Stimulated activated CD8-positive, alpha-beta memory T cell treated with anti-CD3 and anti-CD28 coated beads, Interleukin-7, amount 100 ng/mL, for 48 hours (primary cell): ENCODE measurements around the gene PPT2.
"Not testable (repeated sequence)": the region's sequence is repeated elsewhere in the genome, so short reads cannot be mapped to it uniquely, and the experiment has no call there.

Source experiments
- DNase-seq, 2 donors: peaks; one replicate each; pipeline ENCODE4 v3.0.0-alpha.2; 2020; ENCODE audit warnings: low read depth in 1 of 2; ENCODE audit errors: extremely low read depth in 1 of 2

Gene PPT2

GRCh38 chr6:32126880-32127279 lies 27.1 kb upstream of the PPT2 start:
- DNase-seq, result no peak

GRCh38 chr6:32127409-32127716 lies 26.6 kb upstream of the PPT2 start:
- DNase-seq, result no peak

GRCh38 chr6:32127717-32128592 lies 26.0 kb upstream of the PPT2 start, which contains the start of gene ATF6B:
Gene ATF6B (minus strand): TSS chr6:32128246. CDS start chr6:32128207, 39 bp downstream.
- peak; percentile 87 to 99 for DNase-seq

- DNase-seq, result no peak
These were observed 25.1 kb upstream of the PPT2 start for GRCh38 chr6:32128751-32129296.

GRCh38 chr6:32129297-32130088 lies 24.4 kb upstream of the PPT2 start:
- DNase-seq, result no peak

GRCh38 chr6:32131439-32131948 lies 22.4 kb upstream of the PPT2 start:
- no peak for DNase-seq

GRCh38 chr6:32132110-32132509 lies 21.8 kb upstream of the PPT2 start:
- no peak for DNase-seq

GRCh38 chr6:32133786-32134185 lies 20.2 kb upstream of the PPT2 start:
- DNase-seq, result no peak

GRCh38 chr6:32137454-32137853 lies 16.5 kb upstream of the PPT2 start:
- no peak for DNase-seq

GRCh38 chr6:32139590-32139989 lies 14.4 kb upstream of the PPT2 start:
- DNase-seq, result no peak

GRCh38 chr6:32140420-32141046 lies 13.4 kb upstream of the PPT2 start:
- no peak for DNase-seq

GRCh38 chr6:32144238-32144637 lies 9.7 kb upstream of the PPT2 start:
- DNase-seq, result not testable (repeated sequence)

GRCh38 chr6:32146287-32146686 lies 7.7 kb upstream of the PPT2 start:
- DNase-seq, result no peak

GRCh38 chr6:32146687-32147086 lies 7.3 kb upstream of the PPT2 start:
- DNase-seq, result no peak

GRCh38 chr6:32147401-32148132 lies 6.4 kb upstream of the PPT2 start:
- DNase-seq, result no peak

GRCh38 chr6:32148289-32149091 lies 5.5 kb upstream of the PPT2 start:
- peak; percentile 47 to 50 for DNase-seq

- no peak for DNase-seq
These were observed 4.7 kb upstream of the PPT2 start for GRCh38 chr6:32149092-32149755.

- no peak for DNase-seq
These were observed 3.7 kb upstream of the PPT2 start for GRCh38 chr6:32149932-32150870.
